Right atrium auricular region (tissue), 2 donors: ENCODE results near the gene TRIM2. TPM values are rescaled to one million over a fixed set of nuclear protein-coding genes. Genes with fewer than 3 reads are reported as not detected.

Source experiments
- DNase-seq: peaks from one replicate; pipeline ENCODE4 v3.0.0-alpha.2; 2019; ENCODE audit warnings: low spot score
- H3K27ac ChIP-seq, 2 donors: fragments of 200-600 bp; sonication (generic); 1 replicate in 1 of 2; 2 replicates in 1 of 2; pipeline ENCODE4 v1.5.1; 2016 to 2019
- H3K27me3 ChIP-seq, 2 donors: fragments of 200-600 bp; sonication (generic); one replicate each; pipeline versions ENCODE4 v1.5.1 to v1.6.0; 2017 to 2019
- H3K36me3 ChIP-seq: fragments of 200-600 bp; sonication (generic); one replicate; pipeline ENCODE4 v1.5.1; 2016
- H3K4me1 ChIP-seq, 2 donors: fragments of 200-600 bp; sonication (generic); one replicate each; pipeline versions ENCODE4 v1.5.1 to v1.6.0; 2017 to 2019
- H3K4me3 ChIP-seq, 2 donors: fragments of 200-600 bp; sonication (generic); 1 replicate in 1 of 2; 2 replicates in 1 of 2; pipeline ENCODE4 v1.5.1; 2017 to 2019; ENCODE audit warnings: mild to moderate bottlenecking in 1 of 2, moderate library complexity in 1 of 2
- H3K9me3 ChIP-seq, 2 donors: fragments of 200-600 bp; sonication (generic); one replicate each; pipeline ENCODE4 v1.5.1; 2019
- CTCF ChIP-seq, 2 donors: fragments of 200-600 bp; sonication (generic); IDR thresholded peaks; one replicate each; pipeline ENCODE4 v1.5.1; 2019; ENCODE audit warnings: antibody characterized with exemption in 2 of 2
- total RNA-seq, 2 donors: library from RNA; depleted of rRNA; stranded (reverse); fragments of >200 nt; gene quantifications; one replicate each; pipeline ENCODE4 v1.1.0, GENCODE V29; 2016

Gene TRIM2
- total RNA-seq, 2 donors from 2014 or later: 17.7 to 29.9 TPM

GRCh38 chr4:153215921-153216320 lies 11.7 kb downstream of the TRIM2 start:
- no peak for DNase-seq
- H3K27me3 ChIP-seq: no peaks in the 10 kb centered on the region
- peaks cover 0 to 15% of the 10 kb centered on the region in 2 donors for H3K4me1 ChIP-seq
- H3K27ac ChIP-seq: no peak overlapping the region
- no peaks in the 10 kb centered on the region for H3K36me3 ChIP-seq
- H3K4me3 ChIP-seq: no peak overlapping the region
- no peaks in the 10 kb centered on the region for H3K9me3 ChIP-seq
- no peak for TF ChIP-seq CTCF (IDR thresholded peaks at IDR 0.05)

GRCh38 chr4:153216546-153216945 lies 12.3 kb downstream of the TRIM2 start:
- H3K36me3 ChIP-seq: no peaks in the 10 kb centered on the region
- DNase-seq: no peak
- no peaks in the 10 kb centered on the region for H3K27me3 ChIP-seq
- no peak overlapping the region for H3K4me3 ChIP-seq
- H3K4me1 ChIP-seq: peaks cover 0 to 12% of the 10 kb centered on the region in 2 donors
- no peak for TF ChIP-seq CTCF (IDR thresholded peaks at IDR 0.05)
- no peak overlapping the region for H3K27ac ChIP-seq
- H3K9me3 ChIP-seq: no peaks in the 10 kb centered on the region

- Histone ChIP-seq H3K27ac (no peak overlapping the region), H3K9me3 (no peaks in the 10 kb centered on the region), H3K36me3 (no peaks in the 10 kb centered on the region), H3K4me1 (peaks cover 0 to 10% of the 10 kb centered on the region in 2 donors), H3K27me3 (no peaks in the 10 kb centered on the region), H3K4me3 (no peak overlapping the region)
- no peak for TF ChIP-seq CTCF (IDR thresholded peaks at IDR 0.05)
- DNase-seq: no peak
Measured at GRCh38 chr4:153217440-153217839, 13.2 kb downstream of the TRIM2 start.

GRCh38 chr4:153218961-153219360 lies 14.7 kb downstream of the TRIM2 start:
- Histone ChIP-seq H3K4me1 (peaks cover 0 to 8% of the 10 kb centered on the region in 2 donors), H3K4me3 (no peak overlapping the region), H3K9me3 (no peaks in the 10 kb centered on the region), H3K36me3 (no peaks in the 10 kb centered on the region), H3K27ac (no peak overlapping the region), H3K27me3 (no peaks in the 10 kb centered on the region)
- TF ChIP-seq CTCF (IDR thresholded peaks at IDR 0.05): no peak
- no peak for DNase-seq

- H3K4me1 ChIP-seq: peaks cover 0 to 26% of the 10 kb centered on the region in 2 donors
- no peaks in the 10 kb centered on the region for H3K9me3 ChIP-seq
- H3K27ac ChIP-seq: no peak overlapping the region
- no peaks in the 10 kb centered on the region for H3K36me3 ChIP-seq
- no peaks in the 10 kb centered on the region for H3K27me3 ChIP-seq
- DNase-seq: no peak
- H3K4me3 ChIP-seq: no peak overlapping the region
- no peak for TF ChIP-seq CTCF (IDR thresholded peaks at IDR 0.05)
Measured at GRCh38 chr4:153220682-153221395, 16.6 kb downstream of the TRIM2 start.
